DOHH2 (cell line): Measurements from ENCODE around the gene GCN1.
"Not testable (repeated sequence)": the region's sequence is repeated elsewhere in the genome, so short reads cannot be mapped to it uniquely, and the experiment has no call there.

Experiments
- H3F3A ChIP-seq: fragments of 200-600 bp; sonication (generic), shearing (Covaris generic); 2 replicates; pipeline ENCODE4 v1.6.0; 2016; ENCODE audit warnings: antibody characterized with exemption, mild to moderate bottlenecking; ENCODE audit not compliant: control insufficient read depth, insufficient read depth
- H3K27ac ChIP-seq: fragments of 200-600 bp; sonication (generic); 2 replicates; pipeline ENCODE4 v1.5.1; 2014; ENCODE audit warnings: low read depth, mild to moderate bottlenecking, low read length, moderate library complexity
- H3K27me3 ChIP-seq: fragments of 200-600 bp; sonication (generic); 2 replicates; pipeline ENCODE4 v1.6.1; 2014; ENCODE audit warnings: mild to moderate bottlenecking, low read length, mixed read lengths; ENCODE audit not compliant: control insufficient read depth
- H3K36me3 ChIP-seq: fragments of 200-600 bp; sonication (generic); 2 replicates; pipeline ENCODE4 v1.6.1; 2014; ENCODE audit warnings: mild to moderate bottlenecking, low read length, moderate library complexity, mixed read lengths; ENCODE audit not compliant: control insufficient read depth
- H3K4me1 ChIP-seq: fragments of 200-600 bp; sonication (generic); 2 replicates; pipeline ENCODE4 v1.6.1; 2014; ENCODE audit warnings: mild to moderate bottlenecking, low read length, mixed read lengths; ENCODE audit not compliant: control insufficient read depth
- H3K4me2 ChIP-seq: fragments of 200-600 bp; sonication (generic); 2 replicates; pipeline ENCODE4 v1.6.0; 2014; ENCODE audit warnings: mild to moderate bottlenecking, low read length, moderate library complexity
- H3K4me3 ChIP-seq: fragments of 200-600 bp; sonication (generic); 2 replicates; pipeline ENCODE4 v1.5.1; 2014; ENCODE audit warnings: mild to moderate bottlenecking, low read length, mixed read lengths
- H3K79me2 ChIP-seq: fragments of 200-600 bp; sonication (generic); 2 replicates; pipeline ENCODE4 v1.6.1; 2014; ENCODE audit warnings: mild to moderate bottlenecking, low read length, mixed read lengths; ENCODE audit not compliant: control insufficient read depth
- H3K9me2 ChIP-seq: fragments of 200-600 bp; sonication (generic); replicated peaks from 2 replicates; pipeline ENCODE4 v1.6.1; 2014; ENCODE audit warnings: mild to moderate bottlenecking, low read length, mixed read lengths; ENCODE audit not compliant: control insufficient read depth
- H3K9me3 ChIP-seq: fragments of 200-600 bp; sonication (generic); 2 replicates; pipeline ENCODE4 v1.6.1; 2014; ENCODE audit warnings: antibody characterized with exemption, low read length, mixed read lengths; ENCODE audit not compliant: control insufficient read depth, insufficient read depth
- H4K20me1 ChIP-seq: fragments of 200-600 bp; sonication (generic); 2 replicates; pipeline ENCODE4 v1.6.0; 2014; ENCODE audit warnings: low read depth, mild to moderate bottlenecking, antibody characterized with exemption, low read length, moderate library complexity; ENCODE audit not compliant: control insufficient read depth, insufficient read depth
- CTCF ChIP-seq: fragments of 200-600 bp; sonication (generic); IDR thresholded peaks from one replicate; pipeline ENCODE4 v1.5.1; 2014; ENCODE audit warnings: antibody characterized with exemption, mild to moderate bottlenecking, low read depth, low read length; ENCODE audit not compliant: poor library complexity, severe bottlenecking
- EZH2phosphoT487 ChIP-seq: fragments of 200-600 bp; sonication (generic); IDR thresholded peaks from 2 replicates; pipeline ENCODE4 v1.6.1; 2017; ENCODE audit warnings: borderline replicate concordance, mild to moderate bottlenecking, antibody characterized with exemption, low read length, moderate library complexity, mixed read lengths

The GCN1 gene

GRCh38 chr12:120214626-120215356 is 20.3 kb upstream of the GCN1 start:
- Histone ChIP-seq H3K4me1 (no peaks in the 10 kb centered on the region), H3K27me3 (no peaks in the 10 kb centered on the region), H3K27ac (no peak overlapping the region), H4K20me1 (no peaks in the 10 kb centered on the region; the same call in 1 of the 2 replicates), H3K9me3 (no peaks in the 10 kb centered on the region), H3K9me2 (no peaks in the 10 kb centered on the region), H3K4me2 (no peak overlapping the region), H3F3A (no peaks in the 10 kb centered on the region), H3K4me3 (no peak overlapping the region), H3K36me3 (peaks cover 17% of the 10 kb centered on the region), H3K79me2 (no peaks in the 10 kb centered on the region)
- TF ChIP-seq CTCF (no peak), EZH2phosphoT487 (no peak)

- Histone ChIP-seq H3K4me2 (no peak overlapping the region), H3K4me3 (no peak overlapping the region), H3K9me3 (no peaks in the 10 kb centered on the region), H3K27me3 (no peaks in the 10 kb centered on the region), H3K36me3 (peaks cover 18% of the 10 kb centered on the region), H4K20me1 (no peaks in the 10 kb centered on the region; the same call in 1 of the 2 replicates), H3K9me2 (no peaks in the 10 kb centered on the region), H3K79me2 (no peaks in the 10 kb centered on the region), H3K4me1 (no peaks in the 10 kb centered on the region), H3K27ac (no peak overlapping the region), H3F3A (no peaks in the 10 kb centered on the region)
- TF ChIP-seq CTCF (no peak), EZH2phosphoT487 (no peak)
Observed at GRCh38 chr12:120213758-120214157, 19.2 kb upstream of the GCN1 start.

- not testable (repeated sequence) for H3K27me3 ChIP-seq, H3K4me1 ChIP-seq, H3K4me3 ChIP-seq, H4K20me1 ChIP-seq, H3K9me3 ChIP-seq, H3F3A ChIP-seq, H3K79me2 ChIP-seq, H3K4me2 ChIP-seq, H3K9me2 ChIP-seq, H3K27ac ChIP-seq
- H3K36me3 ChIP-seq = peaks cover 18% of the 10 kb centered on the region
Observed at GRCh38 chr12:120213182-120213581, 18.7 kb upstream of the GCN1 start.

GRCh38 chr12:120212301-120212700 is 17.8 kb upstream of the GCN1 start:
- Histone ChIP-seq H3K36me3 (peaks cover 24% of the 10 kb centered on the region), H3K4me2 (no peak overlapping the region), H3K27ac (no peak overlapping the region), H3K9me3 (no peaks in the 10 kb centered on the region), H3K4me3 (no peak overlapping the region), H3K4me1 (no peaks in the 10 kb centered on the region), H3K79me2 (no peaks in the 10 kb centered on the region), H3K9me2 (no peaks in the 10 kb centered on the region), H4K20me1 (no peaks in the 10 kb centered on the region; the same call in 1 of the 2 replicates), H3K27me3 (no peaks in the 10 kb centered on the region), H3F3A (no peaks in the 10 kb centered on the region)
- TF ChIP-seq EZH2phosphoT487 (no peak), CTCF (no peak)
